Body of pancreas (tissue), 4 donors: ENCODE results near the gene OR52N5. TPM values are rescaled to one million over a fixed set of nuclear protein-coding genes. Genes with fewer than 3 reads are reported as not detected.

ENCODE experiments used
- ATAC-seq: fragments of 150-250 bp; one replicate; pipeline ENCODE4 v1.9.1; 2016
- DNase-seq, 4 donors: peaks; one replicate each; pipeline ENCODE4 v3.0.0-alpha.2; 2019
- H3K27ac ChIP-seq, 4 donors: fragments of 200-600 bp; sonication (generic); 1 replicate in 3 of 4; 2 replicates in 1 of 4; pipeline versions ENCODE4 v1.5.1 to v1.6.1; 2016 to 2019; ENCODE audit warnings: mild to moderate bottlenecking in 1 of 4, mixed read lengths in 1 of 4, moderate library complexity in 1 of 4
- H3K27me3 ChIP-seq, 2 donors: fragments of 200-600 bp; sonication (generic); one replicate each; pipeline ENCODE4 v1.6.0; 2016; ENCODE audit warnings: mild to moderate bottlenecking in 1 of 2
- H3K36me3 ChIP-seq, 2 donors: fragments of 200-600 bp; sonication (generic); replicated peaks in 1 of 2; 2 replicates each; pipeline ENCODE4 v1.5.1; 2016; ENCODE audit warnings: low read depth in 2 of 2; ENCODE audit not compliant: insufficient read depth in 1 of 2
- H3K4me1 ChIP-seq: fragments of 200-600 bp; sonication (generic); one replicate; pipeline ENCODE4 v1.6.0; 2016
- H3K4me3 ChIP-seq, 2 donors: fragments of 200-600 bp; sonication (generic); 1 replicate in 1 of 2; 2 replicates in 1 of 2; pipeline ENCODE4 v1.5.1; 2016 to 2019
- H3K9me3 ChIP-seq, 3 donors: fragments of 200-600 bp; sonication (generic); 1 replicate in 2 of 3; 2 replicates in 1 of 3; pipeline ENCODE4 v1.5.1; 2016
- POLR2A ChIP-seq, 3 donors: fragments of 450-650 bp; IDR thresholded peaks; one replicate each; pipeline ENCODE4 v1.6.1; 2016; ENCODE audit warnings: antibody characterized with exemption in 3 of 3, mild to moderate bottlenecking in 2 of 3
- WGBS, 2 donors: methylation state at CpG; one replicate each; pipeline ENCODE4 v1.1.5; 2017; 5-methylcytosine and 5-hydroxymethylcytosine counted together
- intact Hi-C: fragments of 100-400 bp; cut with DNase I; formaldehyde crosslinking; loops from one replicate; pipeline ENCODE4 v1.15.1; 2023
- total RNA-seq, 2 donors: library from RNA; depleted of rRNA; stranded (reverse); fragments of >200 nt; gene quantifications; one replicate each; pipeline ENCODE4 v1.1.0, GENCODE V29; 2016
- TF ChIP-seq, protein P1 (sequence below), 7 experiments: fragments of 450-650 bp in 4 of 7; fragments of 200-600 bp in 3 of 7; sonication (generic) in 3 of 7; IDR thresholded peaks; one replicate each; pipeline ENCODE4 v1.5.1; 2016 to 2019; ENCODE audit warnings: antibody characterized with exemption in 7 of 7

The OR52N5 gene
- total RNA-seq, result not detected

DNA sequence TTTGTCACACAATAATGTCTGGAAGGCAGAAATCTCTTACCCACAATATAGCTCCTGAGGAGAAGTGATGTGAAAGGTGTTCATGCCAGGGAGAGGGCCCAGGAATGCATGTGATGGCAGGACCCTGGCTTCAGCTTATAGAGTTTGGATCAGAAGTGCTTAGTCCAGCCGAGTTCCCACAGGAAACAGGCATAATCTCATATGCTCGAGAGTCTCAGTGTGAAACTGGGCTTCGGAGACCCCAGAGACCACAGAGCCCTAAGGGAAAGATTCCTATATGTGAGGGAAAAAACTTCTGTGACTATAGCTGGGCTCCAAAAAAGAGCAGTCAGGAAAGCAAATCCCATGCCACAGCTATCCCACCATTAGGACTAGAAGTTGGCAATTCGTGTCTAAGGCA is at the start of gene OR52N5:
OR52N5 (minus strand) TSS at position 101 of the 400 bp plus-strand sequence. CDS start 4,721 bp downstream, outside the sequence.
- H3K4me1 ChIP-seq, result no peaks in the 10 kb centered on the region
- no peaks in the 10 kb centered on the region for H3K36me3 ChIP-seq
- WGBS, 2 donors, result 33 to 41% methylated on average over 4 of the region's 4 CpGs
- ATAC-seq, result no peak
- no peak within 1 kb of the TSS for H3K27ac ChIP-seq
- DNase-seq, result no peak
- H3K27me3 ChIP-seq, result no peaks in the 10 kb centered on the region
- no peak for TF ChIP-seq POLR2A (IDR thresholded peaks at IDR 0.05)
- TF ChIP-seq, protein P1, sequence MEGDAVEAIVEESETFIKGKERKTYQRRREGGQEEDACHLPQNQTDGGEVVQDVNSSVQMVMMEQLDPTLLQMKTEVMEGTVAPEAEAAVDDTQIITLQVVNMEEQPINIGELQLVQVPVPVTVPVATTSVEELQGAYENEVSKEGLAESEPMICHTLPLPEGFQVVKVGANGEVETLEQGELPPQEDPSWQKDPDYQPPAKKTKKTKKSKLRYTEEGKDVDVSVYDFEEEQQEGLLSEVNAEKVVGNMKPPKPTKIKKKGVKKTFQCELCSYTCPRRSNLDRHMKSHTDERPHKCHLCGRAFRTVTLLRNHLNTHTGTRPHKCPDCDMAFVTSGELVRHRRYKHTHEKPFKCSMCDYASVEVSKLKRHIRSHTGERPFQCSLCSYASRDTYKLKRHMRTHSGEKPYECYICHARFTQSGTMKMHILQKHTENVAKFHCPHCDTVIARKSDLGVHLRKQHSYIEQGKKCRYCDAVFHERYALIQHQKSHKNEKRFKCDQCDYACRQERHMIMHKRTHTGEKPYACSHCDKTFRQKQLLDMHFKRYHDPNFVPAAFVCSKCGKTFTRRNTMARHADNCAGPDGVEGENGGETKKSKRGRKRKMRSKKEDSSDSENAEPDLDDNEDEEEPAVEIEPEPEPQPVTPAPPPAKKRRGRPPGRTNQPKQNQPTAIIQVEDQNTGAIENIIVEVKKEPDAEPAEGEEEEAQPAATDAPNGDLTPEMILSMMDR (IDR thresholded peaks at IDR 0.05), result no peak
- no peak within 1 kb of the TSS for H3K4me3 ChIP-seq
- no peaks in the 10 kb centered on the region for H3K9me3 ChIP-seq
- intact Hi-C loops, result no loop called here

DNA sequence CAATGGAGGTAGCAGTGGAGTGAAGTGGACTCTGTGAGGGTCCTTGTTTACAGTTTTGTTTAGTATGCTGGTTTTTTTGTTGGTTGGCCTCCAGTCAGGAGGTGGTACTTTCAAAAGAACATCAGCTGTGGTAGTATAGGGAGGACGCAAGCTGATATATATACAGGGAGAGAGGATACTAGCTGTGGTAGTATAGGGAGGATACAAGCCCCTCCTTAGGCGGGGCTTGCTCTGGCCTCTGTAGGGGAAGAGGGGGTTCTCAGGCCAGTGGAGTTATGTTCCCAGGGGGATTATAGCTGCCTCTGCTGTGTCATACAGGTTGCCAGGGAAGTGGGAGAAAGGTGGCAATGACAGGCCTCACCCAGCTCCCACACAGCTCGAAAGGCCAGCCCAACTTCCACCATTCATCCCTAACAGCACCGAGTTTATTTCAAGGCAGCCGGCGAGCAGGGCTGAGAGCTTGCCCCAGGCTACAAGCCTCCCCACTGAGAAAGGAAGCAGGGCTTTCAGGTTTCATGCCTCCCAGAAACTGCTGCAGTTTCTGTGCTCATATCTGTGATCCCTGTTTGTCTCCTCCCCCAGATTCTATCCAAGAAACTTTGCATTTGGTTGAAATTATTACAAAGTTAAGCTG is 48.2 kb upstream of the OR52N5 start:
- Histone ChIP-seq H3K27me3 (no peaks in the 10 kb centered on the region), H3K4me3 (no peak overlapping the region), H3K9me3 (no peaks in the 10 kb centered on the region), H3K4me1 (no peaks in the 10 kb centered on the region), H3K36me3 (no peaks in the 10 kb centered on the region), H3K27ac (no peak overlapping the region)
- 57% methylated on average over 4 to 6 of the region's 6 CpGs for WGBS, 2 donors
- DNase-seq (no peak), ATAC-seq (no peak)
- intact Hi-C loops, result no loop called here
- TF ChIP-seq, protein P1 (IDR thresholded peaks at IDR 0.05), result no peak
- no peak for TF ChIP-seq POLR2A (IDR thresholded peaks at IDR 0.05)

DNA sequence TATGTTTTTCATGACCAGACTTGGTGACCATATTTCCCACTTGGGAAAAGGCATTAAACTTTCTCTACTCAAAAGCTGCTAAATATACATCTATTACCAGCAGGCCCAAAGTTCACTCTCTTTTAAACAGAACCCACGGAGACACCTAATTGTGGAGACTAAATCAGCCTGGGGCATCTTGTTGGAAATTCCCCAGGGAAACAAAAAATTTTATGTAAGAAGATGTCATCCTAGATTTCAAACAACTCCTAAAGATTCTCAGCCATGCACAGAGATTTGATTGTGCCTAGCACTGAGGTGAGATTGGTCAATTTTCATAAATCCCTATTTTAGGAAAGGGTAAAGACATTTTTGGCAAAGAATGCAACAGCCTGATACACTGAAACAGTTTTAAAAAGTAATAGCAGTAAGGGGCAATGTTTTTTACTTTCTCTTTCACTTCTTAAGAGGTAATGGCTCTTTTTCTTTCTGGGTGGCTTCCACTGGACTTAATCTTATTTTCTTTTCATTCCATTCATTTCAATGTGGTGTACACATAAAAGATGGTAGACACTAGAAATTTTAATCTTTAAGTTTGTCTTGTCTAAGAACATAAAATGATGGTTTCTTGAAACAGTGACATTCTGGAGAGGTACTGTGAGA is 35.2 kb upstream of the OR52N5 start:
- WGBS, 2 donors, result 57 to 70% methylated on average over 1 of the region's 1 CpG
- intact Hi-C loops, result no loop called here
- Histone ChIP-seq H3K9me3 (no peaks in the 10 kb centered on the region), H3K36me3 (no peaks in the 10 kb centered on the region), H3K27me3 (no peaks in the 10 kb centered on the region), H3K4me1 (no peaks in the 10 kb centered on the region), H3K27ac (no peak overlapping the region), H3K4me3 (no peak overlapping the region)
- TF ChIP-seq POLR2A (IDR thresholded peaks at IDR 0.05), result no peak
- TF ChIP-seq, protein P1 (IDR thresholded peaks at IDR 0.05), result no peak
- no peak for ATAC-seq
- DNase-seq, result no peak

DNA sequence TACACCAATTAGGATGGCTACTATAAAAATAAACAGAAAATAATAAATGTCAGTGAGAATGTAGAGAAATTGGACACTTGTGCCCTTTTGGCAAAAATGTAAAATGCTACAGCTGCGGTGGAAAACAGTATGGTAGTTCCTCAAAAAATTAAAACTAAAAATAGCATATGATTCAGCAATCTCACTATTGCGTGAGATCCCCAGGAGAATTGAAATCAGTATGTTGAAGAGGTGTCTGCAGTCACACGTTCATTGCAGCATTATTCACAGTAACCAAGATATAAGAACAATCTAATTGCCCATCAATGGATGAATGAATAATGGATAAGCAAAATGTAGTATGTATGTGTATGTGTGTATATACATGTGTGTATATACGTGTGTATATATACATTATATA is 32.4 kb upstream of the OR52N5 start:
- Histone ChIP-seq H3K9me3 (no peaks in the 10 kb centered on the region), H3K36me3 (no peaks in the 10 kb centered on the region), H3K4me3 (no peak overlapping the region), H3K27ac (no peak overlapping the region), H3K4me1 (no peaks in the 10 kb centered on the region), H3K27me3 (peaks cover 0 to 3% of the 10 kb centered on the region in 2 donors)
- intact Hi-C loops, result no loop called here
- DNase-seq, result no peak
- 47 to 56% methylated on average over 4 of the region's 4 CpGs for WGBS, 2 donors
- no peak for TF ChIP-seq POLR2A (IDR thresholded peaks at IDR 0.05)
- TF ChIP-seq, protein P1 (IDR thresholded peaks at IDR 0.05), result no peak
- ATAC-seq, result no peak
